GM18526 (cell line): Measurements from ENCODE around the gene CCDC38.

Source experiments
- POLR2A ChIP-seq: IDR thresholded peaks from 3 replicates; pipeline ENCODE4 v1.6.1; 2011; ENCODE audit not compliant: insufficient read length; ENCODE audit errors: extremely low read depth

CCDC38 gene

GRCh38 chr12:95862038-95862437 lies 80.4 kb downstream of the CCDC38 start:
- no peak for TF ChIP-seq POLR2A

DNA sequence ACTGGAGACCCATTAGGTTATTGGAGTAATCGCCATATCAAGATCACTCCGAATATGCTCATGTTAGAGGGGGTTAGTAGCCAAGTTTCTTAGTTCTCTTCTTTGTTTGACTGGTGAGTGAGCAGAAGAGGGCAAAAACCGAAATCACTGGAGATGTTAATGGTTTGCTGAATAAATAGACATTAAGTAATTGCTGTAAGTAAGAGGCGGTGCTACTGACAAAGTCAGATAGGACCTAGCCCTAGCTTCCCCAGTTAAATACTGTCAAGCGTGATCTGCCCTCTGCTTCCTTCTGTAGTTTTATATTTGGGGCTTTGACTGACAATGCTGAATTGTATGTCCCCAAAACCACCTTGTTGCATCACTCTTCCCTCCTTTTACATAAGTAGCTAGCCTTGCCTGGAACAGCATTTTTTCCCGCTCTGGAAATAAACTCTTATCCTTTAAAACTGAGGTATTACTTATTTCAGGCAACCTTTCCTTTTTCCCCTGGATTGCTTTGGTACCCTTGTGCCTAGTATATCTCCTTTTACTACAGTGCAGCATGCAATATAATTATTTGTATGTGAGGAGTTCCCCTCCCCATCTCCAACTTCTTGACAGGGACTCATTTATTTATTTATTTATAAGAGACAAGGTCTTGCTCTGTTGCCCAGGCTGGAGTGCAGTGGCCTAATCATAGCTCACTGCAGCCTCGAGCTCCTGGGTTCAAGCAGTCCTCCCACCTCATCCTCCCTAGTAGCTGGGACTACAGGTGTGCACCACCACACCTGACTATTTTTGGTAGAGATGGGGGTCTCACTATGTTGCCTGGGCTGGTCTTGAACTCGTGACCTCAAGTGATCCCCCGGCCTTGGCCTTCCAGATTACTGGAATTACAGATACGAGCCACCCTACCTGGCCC lies 82.2 kb downstream of the CCDC38 start:
- TF ChIP-seq POLR2A = no peak

- no peak for TF ChIP-seq POLR2A
Observed at GRCh38 chr12:95859344-95859816, 83.0 kb downstream of the CCDC38 start.

DNA sequence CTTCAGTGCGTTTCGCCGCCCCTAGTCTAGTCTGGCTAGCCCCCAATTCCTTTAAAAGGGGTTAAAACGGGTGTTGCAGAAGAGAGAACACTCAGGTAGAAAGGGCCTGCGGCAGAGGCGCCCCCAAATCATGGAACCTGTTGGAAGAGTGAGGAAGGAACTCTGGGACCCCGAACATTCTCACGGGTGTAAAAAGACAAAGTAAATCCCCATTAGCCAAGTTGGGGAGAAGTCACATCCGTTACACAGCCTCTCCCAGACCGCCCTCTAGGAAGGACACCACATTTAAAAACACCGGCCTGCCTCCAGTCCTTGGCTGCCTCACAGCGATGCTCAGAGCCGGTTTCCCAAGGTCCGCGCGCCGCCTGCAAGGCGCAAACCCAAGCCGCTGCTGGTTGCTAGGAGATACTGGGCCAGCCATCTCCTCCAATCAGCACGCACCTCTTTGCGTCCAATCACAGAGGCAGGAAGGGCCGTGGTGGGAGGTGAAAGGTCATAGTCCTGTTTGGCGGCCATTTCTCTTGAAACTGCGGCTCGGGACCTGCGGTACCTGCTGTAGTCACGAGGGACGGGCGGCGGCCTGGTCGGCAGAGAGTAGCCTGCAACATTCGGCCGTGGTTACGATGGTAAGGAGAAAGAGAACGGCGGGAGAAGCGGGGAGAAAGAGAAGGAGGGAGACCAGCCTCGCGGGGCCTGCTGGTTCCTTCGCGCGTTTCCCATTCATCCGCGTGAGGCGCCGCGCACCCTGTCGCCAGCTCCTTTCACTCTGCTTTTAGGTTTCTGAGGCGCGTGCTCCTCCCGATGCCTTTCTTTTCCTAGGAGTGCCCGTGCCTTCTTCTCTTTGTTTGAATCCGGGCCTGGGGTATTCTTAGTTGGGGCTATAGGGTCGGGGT lies 83.7 kb downstream of the CCDC38 start, which contains the start of gene SNRPF:
Gene SNRPF, plus strand, starts transcription at position 502 of the 893 bp plus-strand sequence. Its CDS starts 122 bp downstream, at position 624.
- TF ChIP-seq POLR2A = peak; percentile 67

DNA sequence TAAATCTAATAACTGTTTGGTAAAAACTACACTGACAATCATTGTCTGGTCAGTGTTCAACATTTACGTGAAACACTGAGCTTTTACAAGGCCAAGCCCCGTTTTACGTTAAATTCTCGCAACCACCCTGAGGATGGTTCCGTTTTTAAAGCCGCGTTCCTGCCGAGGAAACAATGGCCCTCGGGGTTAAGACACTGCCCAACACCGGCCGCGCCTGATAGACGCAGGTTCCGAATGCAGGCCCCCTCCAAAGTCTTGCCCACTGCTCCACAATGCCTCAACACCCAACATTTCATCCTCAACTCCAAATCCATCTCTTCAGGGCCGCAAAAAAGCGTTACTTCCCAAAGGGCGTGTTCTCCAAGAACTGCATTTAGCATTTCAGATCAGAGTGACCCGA lies 84.6 kb downstream of the CCDC38 start:
- TF ChIP-seq POLR2A = no peak

DNA sequence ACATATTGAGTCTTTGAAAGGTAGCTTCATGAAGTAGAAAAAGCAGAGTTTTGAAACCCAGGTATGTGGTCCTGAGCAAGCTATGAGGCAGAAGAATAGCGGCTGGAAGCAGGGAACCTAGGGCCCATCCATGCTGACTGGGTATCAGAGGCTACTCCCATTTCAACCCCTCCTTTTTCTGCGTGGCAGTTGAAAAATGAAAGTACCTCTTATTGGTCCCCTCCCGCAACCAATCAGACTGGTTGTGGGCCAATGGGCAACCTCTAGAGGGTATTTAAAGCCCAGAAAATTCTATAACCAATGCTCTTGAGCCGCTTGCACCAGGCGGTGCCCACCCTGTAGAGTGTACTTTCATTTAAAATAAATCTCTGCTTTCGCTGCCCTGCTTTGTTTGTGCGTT lies 85.3 kb downstream of the CCDC38 start:
- TF ChIP-seq POLR2A = no peak

DNA sequence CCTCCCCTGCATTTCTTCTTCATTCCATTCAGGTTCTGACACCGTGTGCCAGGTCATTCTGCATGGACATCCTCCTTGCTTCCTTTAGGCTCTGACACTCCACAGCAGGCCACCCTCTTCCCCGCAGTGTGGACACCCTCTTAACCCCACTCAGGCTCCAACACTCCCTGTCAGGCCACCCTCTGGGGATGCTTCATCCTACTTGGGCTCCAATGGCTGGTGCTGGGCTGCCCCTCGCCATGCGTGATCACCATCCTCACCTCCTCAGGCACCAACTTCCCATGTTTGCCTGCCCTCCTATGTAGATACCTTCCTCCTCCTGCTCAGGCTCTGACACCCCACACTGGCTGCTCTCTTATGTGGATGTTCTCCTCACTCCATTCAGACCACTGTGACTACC lies 90.3 kb downstream of the CCDC38 start:
- TF ChIP-seq POLR2A = no peak

- no peak for TF ChIP-seq POLR2A
Observed at GRCh38 chr12:95851606-95852005, 90.8 kb downstream of the CCDC38 start.

GRCh38 chr12:95848575-95849388 lies 93.6 kb downstream of the CCDC38 start:
- TF ChIP-seq POLR2A = no peak

DNA sequence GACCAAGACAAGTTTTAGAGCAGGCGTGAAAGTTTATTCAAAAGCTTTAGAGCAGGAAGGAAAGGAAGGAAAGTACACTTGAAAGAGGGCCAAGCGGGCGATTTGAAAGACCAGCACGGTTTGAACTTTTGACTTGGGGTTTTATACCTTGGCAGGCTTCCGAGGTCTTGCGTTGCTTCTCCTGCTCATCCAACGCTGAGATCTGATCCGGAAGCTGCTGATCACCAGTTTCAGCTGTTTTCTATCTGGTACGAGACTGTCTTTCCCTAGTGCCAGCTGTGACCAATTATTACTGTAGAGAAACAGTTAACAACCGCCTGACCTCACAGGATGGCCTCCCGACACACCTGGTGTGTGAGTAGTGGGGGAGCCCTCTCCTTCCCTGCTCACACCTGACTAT lies 104.3 kb downstream of the CCDC38 start:
- TF ChIP-seq POLR2A = no peak

GRCh38 chr12:95837240-95838038 lies 105.0 kb downstream of the CCDC38 start:
- TF ChIP-seq POLR2A = no peak

GRCh38 chr12:95836630-95837239 lies 105.7 kb downstream of the CCDC38 start:
- no peak for TF ChIP-seq POLR2A

GRCh38 chr12:95836185-95836609 lies 106.2 kb downstream of the CCDC38 start:
- no peak for TF ChIP-seq POLR2A

DNA sequence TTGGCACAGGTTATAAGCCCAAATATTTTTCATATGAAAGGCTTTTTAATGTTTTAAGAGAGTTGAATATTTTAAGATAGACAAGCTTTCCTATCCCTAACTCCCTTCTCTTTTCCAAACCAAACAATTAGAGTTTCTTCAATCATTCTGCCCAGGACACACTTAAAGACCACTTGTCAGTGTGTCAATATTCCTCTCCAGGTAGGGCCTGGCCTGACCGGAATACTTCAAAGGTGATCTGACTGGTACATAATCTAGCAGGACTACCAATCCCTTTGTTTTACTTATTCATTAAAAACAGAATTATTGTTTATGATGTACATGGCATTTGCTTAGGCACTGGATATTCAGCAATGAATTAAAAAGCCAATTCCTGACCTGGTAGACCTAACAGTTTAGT lies 107.8 kb downstream of the CCDC38 start:
- TF ChIP-seq POLR2A = no peak
